Measurements from ENCODE around the gene CCDC93.
A peak's percentile ranks its signal among the peaks of the same experiment; 100 is the strongest.
"Not testable (repeated sequence)": the region's sequence is repeated elsewhere in the genome, so short reads cannot be mapped to it uniquely, and the experiment has no call there.

Gene CCDC93

DNA sequence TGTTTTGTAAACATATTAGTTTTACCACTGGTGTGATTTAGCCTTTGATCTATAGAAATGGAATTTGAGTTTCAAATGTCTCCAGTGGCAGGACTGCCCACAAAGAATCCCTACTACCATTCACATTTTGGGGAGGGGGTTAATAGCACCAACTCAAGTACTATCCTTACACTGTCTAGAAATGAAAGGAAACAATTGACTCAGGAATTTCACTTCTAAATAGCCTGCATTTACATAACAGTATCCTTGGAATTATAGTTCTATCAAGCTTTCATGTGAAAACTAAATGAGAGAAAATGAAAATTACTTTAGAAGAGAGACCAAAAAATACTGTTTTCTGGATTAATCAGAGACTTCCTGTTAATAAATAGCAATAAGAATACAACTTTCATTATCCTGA, 7.5 kb upstream of the CCDC93 start:
- Mint-ChIP-seq H3K4me1 (ENCODE audit: low read depth) (peaks cover 6% of the 10 kb centered on the region), H3K9me3 (no peaks in the 10 kb centered on the region), H3K36me3 (ENCODE audit: low read depth) (no peaks in the 10 kb centered on the region), H3K4me3 (no peak overlapping the region), H3K27me3 (ENCODE audit: low read depth) (peaks cover 20% of the 10 kb centered on the region), H3K27ac (no peak overlapping the region)
- no peak for DNase-seq (ENCODE audit: low spot score)

GRCh38 chr2:118019821-118020220, 6.0 kb upstream of the CCDC93 start:
- no peaks in the 10 kb centered on the region for H3K9me3 Mint-ChIP-seq
- H3K36me3 Mint-ChIP-seq (ENCODE audit: low read depth): no peaks in the 10 kb centered on the region
- H3K4me3 Mint-ChIP-seq: no peak overlapping the region
- H3K27ac Mint-ChIP-seq: no peak overlapping the region
- no peak for DNase-seq (ENCODE audit: low spot score)
- peaks cover 17% of the 10 kb centered on the region for H3K27me3 Mint-ChIP-seq (ENCODE audit: low read depth)
- peaks cover 11% of the 10 kb centered on the region for H3K4me1 Mint-ChIP-seq (ENCODE audit: low read depth)

DNA sequence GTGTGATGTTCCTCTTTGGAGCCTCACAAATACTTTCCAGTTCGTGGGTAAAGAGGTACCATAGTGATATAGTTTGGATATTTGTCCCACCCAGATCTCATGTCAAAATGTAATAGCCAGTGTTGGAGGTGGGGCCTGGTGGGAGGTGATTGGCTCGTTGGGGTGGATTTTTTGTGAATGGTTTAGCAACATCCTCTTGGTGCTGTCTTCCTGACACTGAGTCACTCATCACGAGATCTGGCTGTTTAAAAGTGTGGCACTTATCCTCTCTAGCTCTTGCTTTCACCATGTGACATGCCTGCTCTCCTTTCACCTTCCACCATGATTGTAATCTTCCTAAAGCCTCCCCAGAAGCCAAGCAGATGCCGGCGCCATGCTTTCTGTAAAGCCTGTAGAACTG, 3.0 kb upstream of the CCDC93 start:
- no peak overlapping the region for H3K27ac Mint-ChIP-seq
- peaks cover 26% of the 10 kb centered on the region for H3K4me1 Mint-ChIP-seq (ENCODE audit: low read depth)
- no peak for DNase-seq (ENCODE audit: low spot score)
- no peak overlapping the region for H3K4me3 Mint-ChIP-seq
- H3K36me3 Mint-ChIP-seq (ENCODE audit: low read depth): no peaks in the 10 kb centered on the region
- H3K9me3 Mint-ChIP-seq: no peaks in the 10 kb centered on the region
- H3K27me3 Mint-ChIP-seq (ENCODE audit: low read depth): peaks cover 12% of the 10 kb centered on the region

- not testable (repeated sequence) for H3K27me3 Mint-ChIP-seq (ENCODE audit: low read depth); H3K4me3 Mint-ChIP-seq; H3K36me3 Mint-ChIP-seq (ENCODE audit: low read depth); H3K9me3 Mint-ChIP-seq; DNase-seq (ENCODE audit: low spot score); H3K27ac Mint-ChIP-seq
- H3K4me1 Mint-ChIP-seq (ENCODE audit: low read depth): peaks cover 33% of the 10 kb centered on the region
These were observed 1.9 kb upstream of the CCDC93 start for GRCh38 chr2:118015761-118016160.

- H3K4me1 Mint-ChIP-seq (ENCODE audit: low read depth): peaks cover 39% of the 10 kb centered on the region
- H3K4me3 Mint-ChIP-seq: peak overlapping the region; percentile 94
- peak; percentile 6 for DNase-seq (ENCODE audit: low spot score)
- H3K27me3 Mint-ChIP-seq (ENCODE audit: low read depth): peaks cover 2% of the 10 kb centered on the region
- peak overlapping the region; percentile 73 for H3K27ac Mint-ChIP-seq
- no peaks in the 10 kb centered on the region for H3K9me3 Mint-ChIP-seq
- peaks cover 10% of the 10 kb centered on the region for H3K36me3 Mint-ChIP-seq (ENCODE audit: low read depth)
These were observed 588 bp upstream of the CCDC93 start for GRCh38 chr2:118014492-118014824.

DNA sequence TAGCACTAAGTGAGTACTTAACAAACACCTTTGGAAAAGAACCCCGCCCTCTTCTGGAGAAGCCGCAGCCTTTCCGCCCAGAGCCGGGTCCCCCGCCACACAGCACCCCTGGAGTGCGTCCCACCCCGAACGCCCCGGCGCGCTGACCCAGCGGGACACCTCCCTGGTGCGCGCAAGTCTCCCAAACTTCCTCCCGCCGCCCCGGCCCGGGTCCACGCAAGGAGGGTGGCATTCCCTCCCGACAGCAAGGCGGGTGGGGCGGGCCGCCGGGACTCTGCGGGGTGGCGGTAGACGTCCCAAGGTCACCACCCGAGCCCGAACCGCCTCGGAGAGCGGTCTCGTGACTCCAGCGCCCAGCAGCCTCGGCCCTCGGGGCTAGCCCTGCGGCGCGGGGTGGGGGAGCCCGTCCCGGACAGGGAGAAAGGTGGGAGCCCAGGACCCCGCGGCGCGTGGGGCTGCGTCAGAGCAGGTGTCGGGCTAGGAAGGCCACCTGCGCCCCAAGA, 598 bp downstream of the CCDC93 start:
- Mint-ChIP-seq H3K4me1 (ENCODE audit: low read depth) (peaks cover 39% of the 10 kb centered on the region), H3K9me3 (no peaks in the 10 kb centered on the region)
- peak; percentile 33 for DNase-seq (ENCODE audit: low spot score)

DNA sequence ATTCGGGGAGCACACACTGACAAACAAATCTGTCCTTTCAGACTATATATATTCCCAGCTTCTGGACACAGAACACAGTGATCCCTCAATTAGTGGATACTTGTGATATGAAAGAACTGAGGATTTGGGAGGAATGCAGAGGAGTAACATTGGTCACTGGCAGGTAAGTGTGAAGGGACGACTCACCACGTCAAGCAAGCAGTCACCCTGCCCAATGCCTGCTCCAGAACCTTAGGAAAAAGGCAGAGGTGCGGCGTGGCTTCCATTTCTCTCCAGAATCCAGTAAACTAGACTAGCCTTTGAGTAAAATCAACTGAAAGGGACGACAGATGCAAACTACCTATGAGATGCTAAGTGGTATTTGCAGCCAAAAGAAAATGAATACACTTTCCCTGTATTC, 1.1 kb downstream of the CCDC93 start:
- Mint-ChIP-seq H3K9me3 (no peaks in the 10 kb centered on the region), H3K27ac (peak overlapping the region; percentile 69), H3K4me1 (ENCODE audit: low read depth) (peaks cover 39% of the 10 kb centered on the region), H3K27me3 (ENCODE audit: low read depth) (no peaks in the 10 kb centered on the region), H3K36me3 (ENCODE audit: low read depth) (peaks cover 17% of the 10 kb centered on the region), H3K4me3 (peak overlapping the region; percentile 94)
- DNase-seq (ENCODE audit: low spot score): no peak

More for the DNA sequence above, 598 bp downstream of the CCDC93 start:
- peaks cover 12% of the 10 kb centered on the region for H3K36me3 Mint-ChIP-seq (ENCODE audit: low read depth)
- H3K4me3 Mint-ChIP-seq: peak overlapping the region; percentile 94
- H3K27ac Mint-ChIP-seq: peak overlapping the region; percentile 69
- H3K27me3 Mint-ChIP-seq (ENCODE audit: low read depth): peaks cover under 1% of the 10 kb centered on the region

- DNase-seq (ENCODE audit: low spot score): no peak
- Mint-ChIP-seq H3K4me3 (no peak overlapping the region), H3K4me1 (ENCODE audit: low read depth) (peaks cover 35% of the 10 kb centered on the region), H3K27ac (no peak overlapping the region), H3K36me3 (ENCODE audit: low read depth) (peaks cover 31% of the 10 kb centered on the region), H3K9me3 (no peaks in the 10 kb centered on the region), H3K27me3 (ENCODE audit: low read depth) (no peaks in the 10 kb centered on the region)
These were observed 3.4 kb downstream of the CCDC93 start for GRCh38 chr2:118010473-118010872.

GRCh38 chr2:118006861-118007260, 7.0 kb downstream of the CCDC93 start:
- H3K27me3 Mint-ChIP-seq (ENCODE audit: low read depth): no peaks in the 10 kb centered on the region
- H3K4me3 Mint-ChIP-seq: no peak overlapping the region
- H3K4me1 Mint-ChIP-seq (ENCODE audit: low read depth): peaks cover 22% of the 10 kb centered on the region
- H3K36me3 Mint-ChIP-seq (ENCODE audit: low read depth): peaks cover 45% of the 10 kb centered on the region
- H3K27ac Mint-ChIP-seq: peak overlapping the region; percentile 33
- DNase-seq (ENCODE audit: low spot score): no peak
- no peaks in the 10 kb centered on the region for H3K9me3 Mint-ChIP-seq

- Mint-ChIP-seq H3K27me3 (ENCODE audit: low read depth) (no peaks in the 10 kb centered on the region), H3K36me3 (ENCODE audit: low read depth) (peaks cover 48% of the 10 kb centered on the region), H3K27ac (peak overlapping the region; percentile 33), H3K9me3 (no peaks in the 10 kb centered on the region), H3K4me3 (no peak overlapping the region), H3K4me1 (ENCODE audit: low read depth) (peaks cover 16% of the 10 kb centered on the region)
- no peak for DNase-seq (ENCODE audit: low spot score)
These were observed 7.5 kb downstream of the CCDC93 start for GRCh38 chr2:118006326-118006725.

- Mint-ChIP-seq H3K36me3 (ENCODE audit: low read depth) (peaks cover 60% of the 10 kb centered on the region), H3K27ac (peak overlapping the region; percentile 63), H3K9me3 (no peaks in the 10 kb centered on the region), H3K4me3 (no peak overlapping the region), H3K4me1 (ENCODE audit: low read depth) (peaks cover 15% of the 10 kb centered on the region), H3K27me3 (ENCODE audit: low read depth) (no peaks in the 10 kb centered on the region)
- DNase-seq (ENCODE audit: low spot score): peak; percentile 47
These were observed 10.5 kb downstream of the CCDC93 start for GRCh38 chr2:118003396-118003824.

DNA sequence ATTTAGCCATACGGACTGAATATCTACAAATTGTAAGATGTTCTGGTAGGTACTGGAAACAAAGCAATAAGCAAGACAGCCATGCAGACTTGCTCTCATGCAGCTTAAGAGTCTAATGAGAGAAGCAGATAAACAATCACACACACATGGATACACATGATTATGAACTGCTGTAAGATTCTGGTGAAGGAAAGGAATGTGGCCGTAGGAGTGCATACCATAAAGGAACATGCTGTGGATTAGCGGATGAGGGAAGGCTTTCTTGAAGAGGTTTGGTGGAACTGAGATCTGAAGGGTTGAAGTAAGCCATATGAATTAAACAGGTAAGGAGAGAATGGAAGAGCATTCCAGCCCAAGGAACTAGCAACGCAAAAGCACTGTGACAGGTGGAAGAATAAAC, 13.8 kb downstream of the CCDC93 start:
- Mint-ChIP-seq H3K4me3 (no peak overlapping the region), H3K4me1 (ENCODE audit: low read depth) (peaks cover 12% of the 10 kb centered on the region), H3K36me3 (ENCODE audit: low read depth) (peaks cover 52% of the 10 kb centered on the region), H3K9me3 (no peaks in the 10 kb centered on the region), H3K27me3 (ENCODE audit: low read depth) (no peaks in the 10 kb centered on the region), H3K27ac (no peak overlapping the region)
- DNase-seq (ENCODE audit: low spot score): no peak

GRCh38 chr2:117997872-117998454, 15.9 kb downstream of the CCDC93 start:
- peaks cover 55% of the 10 kb centered on the region for H3K36me3 Mint-ChIP-seq (ENCODE audit: low read depth)
- H3K9me3 Mint-ChIP-seq: no peaks in the 10 kb centered on the region
- H3K27me3 Mint-ChIP-seq (ENCODE audit: low read depth): no peaks in the 10 kb centered on the region
- no peak overlapping the region for H3K27ac Mint-ChIP-seq
- H3K4me1 Mint-ChIP-seq (ENCODE audit: low read depth): peaks cover 7% of the 10 kb centered on the region
- no peak for DNase-seq (ENCODE audit: low spot score)
- H3K4me3 Mint-ChIP-seq: no peak overlapping the region

DNA sequence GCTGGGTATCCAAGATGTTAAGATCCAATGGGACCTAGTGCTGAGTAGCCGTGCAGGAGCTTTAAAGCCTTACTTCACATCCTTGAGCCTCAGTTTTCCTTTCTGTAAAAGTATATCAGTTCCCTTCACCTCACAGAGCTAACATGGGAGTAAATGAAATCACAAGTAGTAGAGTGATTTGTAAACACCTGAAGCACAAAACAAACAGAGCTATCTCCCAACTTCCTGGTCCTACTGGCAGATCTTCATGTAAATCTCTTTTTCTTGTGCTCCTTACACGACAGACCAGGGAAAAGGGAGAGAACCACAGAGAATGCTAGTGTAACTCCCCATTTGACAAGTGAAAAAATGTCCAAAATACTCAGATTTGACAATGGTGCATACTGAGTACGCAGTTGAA, 17.3 kb downstream of the CCDC93 start:
- H3K27ac Mint-ChIP-seq: no peak overlapping the region
- DNase-seq (ENCODE audit: low spot score): no peak
- no peaks in the 10 kb centered on the region for H3K27me3 Mint-ChIP-seq (ENCODE audit: low read depth)

DNA sequence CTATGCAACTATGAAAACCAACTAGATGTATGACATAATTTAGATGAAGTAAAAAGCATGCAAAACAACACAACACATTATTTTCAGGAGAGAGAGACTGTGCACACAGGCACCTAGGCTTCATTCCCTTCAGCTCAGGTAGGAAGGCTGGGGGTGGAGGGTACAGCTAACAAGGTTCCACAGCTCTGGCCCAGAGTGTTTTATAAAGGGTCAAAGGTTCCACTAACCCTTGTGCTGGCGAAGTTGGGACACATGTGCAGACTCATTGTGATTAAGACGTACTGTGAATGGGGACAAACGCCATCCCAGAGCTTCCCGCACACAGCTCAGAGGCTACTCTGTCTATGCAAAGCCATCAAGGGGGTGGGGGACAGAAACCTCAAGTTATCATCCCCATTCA, 19.1 kb downstream of the CCDC93 start:
- H3K27me3 Mint-ChIP-seq (ENCODE audit: low read depth): no peaks in the 10 kb centered on the region
- H3K4me3 Mint-ChIP-seq: no peak overlapping the region
- H3K27ac Mint-ChIP-seq: no peak overlapping the region
- H3K36me3 Mint-ChIP-seq (ENCODE audit: low read depth): peaks cover 56% of the 10 kb centered on the region
- no peaks in the 10 kb centered on the region for H3K9me3 Mint-ChIP-seq
- no peak for DNase-seq (ENCODE audit: low spot score)
- H3K4me1 Mint-ChIP-seq (ENCODE audit: low read depth): peaks cover 2% of the 10 kb centered on the region

More for the DNA sequence above, 17.3 kb downstream of the CCDC93 start:
- Mint-ChIP-seq H3K4me1 (ENCODE audit: low read depth) (peaks cover 6% of the 10 kb centered on the region), H3K4me3 (no peak overlapping the region), H3K36me3 (ENCODE audit: low read depth) (peaks cover 57% of the 10 kb centered on the region), H3K9me3 (no peaks in the 10 kb centered on the region)
